Sigmoid colon (tissue), 3 donors: ENCODE data around the gene SLC9C2.
"Not testable (repeated sequence)": the region's sequence is repeated elsewhere in the genome, so short reads cannot be mapped to it uniquely, and the experiment has no call there.

ENCODE experiments used
- CTCF ChIP-seq, 4 experiments: fragments of 450-650 bp in 3 of 4; fragments of 200-600 bp in 1 of 4; IDR thresholded peaks; one replicate each; pipeline ENCODE4 v1.5.1; 2016 to 2019; ENCODE audit warnings: antibody characterized with exemption in 4 of 4, mild to moderate bottlenecking in 3 of 4, moderate library complexity in 2 of 4
- POLR2A ChIP-seq, 2 donors: fragments of 450-650 bp; IDR thresholded peaks; one replicate each; pipeline ENCODE4 v1.6.1; 2016; ENCODE audit warnings: antibody characterized with exemption in 2 of 2, mild to moderate bottlenecking in 2 of 2, moderate library complexity in 2 of 2

- TF ChIP-seq CTCF, POLR2A (IDR thresholded peaks at IDR 0.05): not testable (repeated sequence)
Observed at GRCh38 chr1:173637236-173638042, 34.6 kb upstream of the SLC9C2 start.
